ENCODE measurements around the gene F2.

DNA sequence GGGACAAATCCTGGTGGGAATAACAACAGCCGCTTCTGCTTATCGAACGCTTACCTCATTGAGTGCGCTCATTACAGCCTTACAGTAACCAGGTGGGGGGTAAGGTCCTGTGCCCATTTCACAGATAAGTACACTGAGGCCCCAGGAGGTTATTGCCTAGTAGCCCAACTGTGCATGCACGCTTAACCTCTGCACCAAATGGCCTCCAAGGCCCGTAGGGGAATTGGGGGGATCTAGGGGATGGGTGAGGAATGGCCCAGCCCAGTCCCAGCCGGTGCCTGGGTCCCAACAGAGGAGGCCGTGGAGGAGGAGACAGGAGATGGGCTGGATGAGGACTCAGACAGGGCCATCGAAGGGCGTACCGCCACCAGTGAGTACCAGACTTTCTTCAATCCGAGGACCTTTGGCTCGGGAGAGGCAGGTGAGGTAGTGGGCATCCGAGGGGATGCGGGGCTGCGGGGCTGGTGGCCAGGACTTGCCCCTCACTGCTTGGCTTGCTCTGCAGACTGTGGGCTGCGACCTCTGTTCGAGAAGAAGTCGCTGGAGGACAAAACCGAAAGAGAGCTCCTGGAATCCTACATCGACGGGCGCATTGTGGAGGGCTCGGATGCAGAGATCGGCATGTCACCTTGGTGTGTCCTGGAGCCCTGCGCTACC is 7.3 kb downstream of the F2 start:
- TF ChIP-seq, protein P1, sequence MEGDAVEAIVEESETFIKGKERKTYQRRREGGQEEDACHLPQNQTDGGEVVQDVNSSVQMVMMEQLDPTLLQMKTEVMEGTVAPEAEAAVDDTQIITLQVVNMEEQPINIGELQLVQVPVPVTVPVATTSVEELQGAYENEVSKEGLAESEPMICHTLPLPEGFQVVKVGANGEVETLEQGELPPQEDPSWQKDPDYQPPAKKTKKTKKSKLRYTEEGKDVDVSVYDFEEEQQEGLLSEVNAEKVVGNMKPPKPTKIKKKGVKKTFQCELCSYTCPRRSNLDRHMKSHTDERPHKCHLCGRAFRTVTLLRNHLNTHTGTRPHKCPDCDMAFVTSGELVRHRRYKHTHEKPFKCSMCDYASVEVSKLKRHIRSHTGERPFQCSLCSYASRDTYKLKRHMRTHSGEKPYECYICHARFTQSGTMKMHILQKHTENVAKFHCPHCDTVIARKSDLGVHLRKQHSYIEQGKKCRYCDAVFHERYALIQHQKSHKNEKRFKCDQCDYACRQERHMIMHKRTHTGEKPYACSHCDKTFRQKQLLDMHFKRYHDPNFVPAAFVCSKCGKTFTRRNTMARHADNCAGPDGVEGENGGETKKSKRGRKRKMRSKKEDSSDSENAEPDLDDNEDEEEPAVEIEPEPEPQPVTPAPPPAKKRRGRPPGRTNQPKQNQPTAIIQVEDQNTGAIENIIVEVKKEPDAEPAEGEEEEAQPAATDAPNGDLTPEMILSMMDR (IDR thresholded peaks at IDR 0.05 in 4 of 5, conservative IDR thresholded peaks at IDR 0.05 in 1 of 5): no peak
- no peak for TF ChIP-seq POLR2A (IDR thresholded peaks at IDR 0.05)
